Endothelial cell of umbilical vein (primary cell): Measurements from ENCODE around the gene RXFP4. TPM values are rescaled to one million over a fixed set of nuclear protein-coding genes. Genes with fewer than 3 reads are reported as not detected.

Experiments
- BruUV-seq: library from RNA; stranded (reverse); fragments of 400-500 nt; replicated peaks from 2 replicates; lab custom pipeline; 2021; lab: Mats Ljungman, UMichigan
- CTCF ChIA-PET: fragments of 300-600, 350-600 bp; sonication (Branson Sonifier 250); formaldehyde crosslinking; loops from one replicate; lab custom pipeline; 2021; ENCODE audit warnings: antibody characterized with exemption, inconsistent platforms; lab: Charles Lee
- POLR2A ChIA-PET: fragments of 300-600, 350-600 bp; sonication (Branson Sonifier 250); formaldehyde crosslinking; loops from one replicate; lab custom pipeline; 2021; ENCODE audit warnings: antibody characterized with exemption, inconsistent platforms; lab: Charles Lee
- DNase-seq: peaks from one replicate; pipeline ENCODE4 v3.0.0-alpha.2; 2011; ENCODE audit warnings: low read depth, low spot score
- FAIRE-seq: peaks from 2 replicates; lab custom pipeline; 2011; peaks lifted over from hg19 to GRCh38; lab: Jason Lieb, UNC
- H2AFZ ChIP-seq: 2 replicates; pipeline ENCODE4 v1.6.0; 2012; ENCODE audit warnings: low read depth, low read length, control low read depth, inconsistent platforms
- H3K27ac ChIP-seq: 2 replicates; pipeline ENCODE4 v1.5.1; 2011; ENCODE audit warnings: low read depth, mild to moderate bottlenecking, control low read depth, low read length, moderate library complexity; ENCODE audit not compliant: insufficient read depth
- H3K27me3 ChIP-seq, 2 experiments: 2 replicates each; pipeline versions ENCODE4 v1.6.0 to v1.6.1; 2011; ENCODE audit warnings: low read length in 2 of 2, mixed read lengths in 1 of 2; ENCODE audit not compliant: control insufficient read depth in 2 of 2, insufficient read depth in 2 of 2
- H3K36me3 ChIP-seq, 2 experiments: 2 replicates in 1 of 2; 3 replicates in 1 of 2; pipeline ENCODE4 v1.5.1; 2011; ENCODE audit warnings: low read length in 2 of 2, mild to moderate bottlenecking in 1 of 2, moderate library complexity in 1 of 2; ENCODE audit not compliant: control insufficient read depth in 2 of 2, insufficient read depth in 2 of 2; ENCODE audit errors: extremely low read depth in 1 of 2
- H3K4me1 ChIP-seq: 3 replicates; pipeline ENCODE4 v1.5.1; 2011; ENCODE audit warnings: mild to moderate bottlenecking, low read length; ENCODE audit not compliant: control insufficient read depth, insufficient read depth; ENCODE audit errors: extremely low read depth
- H3K4me2 ChIP-seq: 2 replicates; pipeline ENCODE4 v1.6.1; 2011; ENCODE audit warnings: low read length, control low read depth, mixed read lengths; ENCODE audit not compliant: insufficient read depth
- H3K4me3 ChIP-seq, 3 experiments: fragments of 200-600 bp in 1 of 3; sonication (generic), shearing (Covaris generic) in 1 of 3; replicated peaks in 1 of 3; 2 replicates each; pipeline ENCODE4 v1.5.1; 2011 to 2016; ENCODE audit warnings: control low read depth in 3 of 3, low read length in 3 of 3, mild to moderate bottlenecking in 2 of 3, inconsistent platforms in 1 of 3, low read depth in 1 of 3, moderate library complexity in 1 of 3; ENCODE audit not compliant: insufficient read depth in 1 of 3
- H3K79me2 ChIP-seq: 2 replicates; pipeline ENCODE4 v1.6.0; 2012; ENCODE audit warnings: low read length, inconsistent platforms; ENCODE audit not compliant: control insufficient read depth, insufficient read depth
- H3K9ac ChIP-seq: replicated peaks from 2 replicates; pipeline ENCODE3; 2011; ENCODE audit warnings: low read length, control low read depth; ENCODE audit not compliant: insufficient read depth; ENCODE audit errors: extremely low read depth
- H3K9me1 ChIP-seq: replicated peaks from 3 replicates; pipeline ENCODE4 v1.6.0; 2011; ENCODE audit warnings: mild to moderate bottlenecking, low read length; ENCODE audit not compliant: control insufficient read depth, insufficient read depth; ENCODE audit errors: extremely low read depth
- H3K9me3 ChIP-seq: replicated peaks from 2 replicates; pipeline ENCODE4 v1.5.1; 2012; ENCODE audit warnings: low read length, inconsistent platforms; ENCODE audit not compliant: control insufficient read depth, insufficient read depth
- H4K20me1 ChIP-seq: replicated peaks from 2 replicates; pipeline ENCODE3; 2011; ENCODE audit warnings: mild to moderate bottlenecking, low read length; ENCODE audit not compliant: control insufficient read depth, insufficient read depth; ENCODE audit errors: extremely low read depth
- EZH2 ChIP-seq: IDR thresholded peaks from 2 replicates; pipeline ENCODE4 v1.6.1; 2012; ENCODE audit warnings: borderline replicate concordance, low read depth, mild to moderate bottlenecking, moderate library complexity, low read length, inconsistent platforms; ENCODE audit not compliant: severe bottlenecking
- FOS ChIP-seq: IDR thresholded peaks from 2 replicates; pipeline ENCODE4 v1.6.1; 2011; ENCODE audit warnings: mild to moderate bottlenecking, low read length, moderate library complexity, borderline replicate concordance; ENCODE audit not compliant: insufficient read depth
- GATA2 ChIP-seq: IDR thresholded peaks from 2 replicates; pipeline ENCODE4 v1.7.0; 2011; ENCODE audit warnings: low read depth, mild to moderate bottlenecking, moderate library complexity, mixed read lengths, low read length; ENCODE audit not compliant: insufficient read length, insufficient read depth
- JUN ChIP-seq: IDR thresholded peaks from 2 replicates; pipeline ENCODE4 v1.6.1; 2011; ENCODE audit warnings: borderline replicate concordance, low read depth; ENCODE audit not compliant: insufficient read length, insufficient read depth
- MYC ChIP-seq: IDR thresholded peaks from one replicate; pipeline ENCODE4 v1.6.1; 2011; ENCODE audit warnings: mild to moderate bottlenecking, low read depth, low read length
- POLR2AphosphoS5 ChIP-seq: IDR thresholded peaks from 2 replicates; pipeline ENCODE4 v1.6.1; 2012; ENCODE audit warnings: low read depth, mild to moderate bottlenecking, control low read depth, low read length, moderate library complexity; ENCODE audit not compliant: insufficient read depth
- dilution Hi-C: fragments of 300-500 bp; cut with MboI; formaldehyde crosslinking; loops from one replicate; pipeline ENCODE4 v1.15.0; 2019; ENCODE audit warnings: low sequenced_read_pairs; ENCODE audit not compliant: extremely low pct_ligation_motif_present
- intact Hi-C: fragments of 100-400 bp; cut with micrococcal nuclease; formaldehyde crosslinking; loops from one replicate; pipeline ENCODE4 v1.10.0; 2022
- polyA plus RNA-seq, 4 experiments: library from polyadenylated mRNA; depleted of rRNA in 3 of 4; stranded (reverse) in 3 of 4; unstranded in 1 of 4; fragments of >200 nt; gene quantifications; 2 replicates each; pipeline versions ENCODE4 v1.2.1 to v1.2.3, GENCODE V29; 2011 to 2012; ENCODE audit warnings: missing spikeins in 1 of 4
- total RNA-seq: library from RNA; stranded (reverse); gene quantifications from 2 replicates; pipeline ENCODE4 v1.2.3, GENCODE V29; 2021
- TF ChIP-seq, protein P1 (sequence below): IDR thresholded peaks from 2 replicates; pipeline ENCODE4 v1.6.1; 2011; ENCODE audit not compliant: insufficient read depth, insufficient read length
- TF ChIP-seq, protein P2 (sequence below), 2 donors: IDR thresholded peaks; 1 replicate in 1 of 2; 2 replicates in 1 of 2; pipeline ENCODE4 v1.5.1; 2011; ENCODE audit warnings: low read length in 2 of 2, mild to moderate bottlenecking in 2 of 2, moderate library complexity in 2 of 2, control low read depth in 1 of 2, inconsistent platforms in 1 of 2, low read depth in 1 of 2; ENCODE audit not compliant: insufficient read depth in 1 of 2; ENCODE audit errors: extremely low read depth in 1 of 2

RXFP4 gene
- total and polyA plus RNA-seq, 2 donors (not counting 3 experiments of a cell fraction or from before 2014, with no cell fraction given) = not detected

DNA sequence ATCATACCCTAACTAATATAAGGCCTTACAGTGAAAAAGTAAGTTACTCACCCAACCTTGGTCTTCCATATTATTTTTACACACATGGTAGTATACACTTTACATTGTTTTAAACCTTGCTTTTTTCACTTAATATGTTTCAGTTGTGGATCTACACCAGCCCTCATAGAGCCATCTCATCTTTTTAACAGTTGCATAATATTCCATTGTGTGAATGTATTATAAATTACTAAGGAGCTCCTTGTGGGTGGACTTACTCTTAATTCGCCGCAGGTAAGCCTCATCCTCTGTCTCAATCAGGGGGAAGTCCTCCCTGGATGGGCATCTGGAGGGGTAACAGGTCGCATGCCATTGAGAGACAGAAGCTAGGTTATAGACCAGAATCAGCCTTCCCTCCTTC is 13.2 kb downstream of the RXFP4 start:
- ChIA-PET CTCF (interaction anchor here (1.0 to 5.8 kb wide), 4 partner anchors 16 to 112 kb away, joined by 3 to 27 read pairs (median 4); no protein-coding TSS in a partner anchor), POLR2A (no interaction called here)
- no peaks in the 10 kb centered on the region for H3K27me3 ChIP-seq
- H3K9ac ChIP-seq = no peak overlapping the region
- no TSS peak for BruUV-seq
- H3K27ac ChIP-seq = no peak overlapping the region
- H3K4me2 ChIP-seq = no peak overlapping the region
- H3K4me3 ChIP-seq = no peak overlapping the region
- dilution Hi-C loops (no loop called here), intact Hi-C loops (no loop called here)
- H2AFZ ChIP-seq = no peak overlapping the region
- H4K20me1 ChIP-seq = no peaks in the 10 kb centered on the region
- peaks cover 51 to 60% of the 10 kb centered on the region in 2 experiments for H3K36me3 ChIP-seq
- TF ChIP-seq, protein P1, sequence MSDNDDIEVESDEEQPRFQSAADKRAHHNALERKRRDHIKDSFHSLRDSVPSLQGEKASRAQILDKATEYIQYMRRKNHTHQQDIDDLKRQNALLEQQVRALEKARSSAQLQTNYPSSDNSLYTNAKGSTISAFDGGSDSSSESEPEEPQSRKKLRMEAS = no peak
- TF ChIP-seq JUN (no peak), POLR2AphosphoS5 (no peak), GATA2 (no peak), FOS (no peak), EZH2 (no peak), MYC (no peak)
- TF ChIP-seq, protein P2, sequence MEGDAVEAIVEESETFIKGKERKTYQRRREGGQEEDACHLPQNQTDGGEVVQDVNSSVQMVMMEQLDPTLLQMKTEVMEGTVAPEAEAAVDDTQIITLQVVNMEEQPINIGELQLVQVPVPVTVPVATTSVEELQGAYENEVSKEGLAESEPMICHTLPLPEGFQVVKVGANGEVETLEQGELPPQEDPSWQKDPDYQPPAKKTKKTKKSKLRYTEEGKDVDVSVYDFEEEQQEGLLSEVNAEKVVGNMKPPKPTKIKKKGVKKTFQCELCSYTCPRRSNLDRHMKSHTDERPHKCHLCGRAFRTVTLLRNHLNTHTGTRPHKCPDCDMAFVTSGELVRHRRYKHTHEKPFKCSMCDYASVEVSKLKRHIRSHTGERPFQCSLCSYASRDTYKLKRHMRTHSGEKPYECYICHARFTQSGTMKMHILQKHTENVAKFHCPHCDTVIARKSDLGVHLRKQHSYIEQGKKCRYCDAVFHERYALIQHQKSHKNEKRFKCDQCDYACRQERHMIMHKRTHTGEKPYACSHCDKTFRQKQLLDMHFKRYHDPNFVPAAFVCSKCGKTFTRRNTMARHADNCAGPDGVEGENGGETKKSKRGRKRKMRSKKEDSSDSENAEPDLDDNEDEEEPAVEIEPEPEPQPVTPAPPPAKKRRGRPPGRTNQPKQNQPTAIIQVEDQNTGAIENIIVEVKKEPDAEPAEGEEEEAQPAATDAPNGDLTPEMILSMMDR (IDR thresholded peaks at IDR 0.05; ENCODE audit: extremely low read depth in 1 of 2, insufficient read depth in 1 of 2, low read depth in 1 of 2, low read length in 2 of 2) = no peak
- FAIRE-seq (no peak), DNase-seq (no peak)
- H3K79me2 ChIP-seq = peaks cover 4% of the 10 kb centered on the region
- no peaks in the 10 kb centered on the region for H3K4me1 ChIP-seq
- H3K9me3 ChIP-seq = no peaks in the 10 kb centered on the region
- H3K9me1 ChIP-seq = no peaks in the 10 kb centered on the region
